ENCODE data around the gene STYK1. TPM values are rescaled to one million over a fixed set of nuclear protein-coding genes. Genes with fewer than 3 reads are reported as not detected.

The STYK1 gene
- total and polyA plus RNA-seq, 10 of the 15 experiments (the other 5 are each of a cell fraction or from before 2014, with no cell fraction given), result 0.62 to 1.2 (median 0.82) TPM; not detected in 1

DNA sequence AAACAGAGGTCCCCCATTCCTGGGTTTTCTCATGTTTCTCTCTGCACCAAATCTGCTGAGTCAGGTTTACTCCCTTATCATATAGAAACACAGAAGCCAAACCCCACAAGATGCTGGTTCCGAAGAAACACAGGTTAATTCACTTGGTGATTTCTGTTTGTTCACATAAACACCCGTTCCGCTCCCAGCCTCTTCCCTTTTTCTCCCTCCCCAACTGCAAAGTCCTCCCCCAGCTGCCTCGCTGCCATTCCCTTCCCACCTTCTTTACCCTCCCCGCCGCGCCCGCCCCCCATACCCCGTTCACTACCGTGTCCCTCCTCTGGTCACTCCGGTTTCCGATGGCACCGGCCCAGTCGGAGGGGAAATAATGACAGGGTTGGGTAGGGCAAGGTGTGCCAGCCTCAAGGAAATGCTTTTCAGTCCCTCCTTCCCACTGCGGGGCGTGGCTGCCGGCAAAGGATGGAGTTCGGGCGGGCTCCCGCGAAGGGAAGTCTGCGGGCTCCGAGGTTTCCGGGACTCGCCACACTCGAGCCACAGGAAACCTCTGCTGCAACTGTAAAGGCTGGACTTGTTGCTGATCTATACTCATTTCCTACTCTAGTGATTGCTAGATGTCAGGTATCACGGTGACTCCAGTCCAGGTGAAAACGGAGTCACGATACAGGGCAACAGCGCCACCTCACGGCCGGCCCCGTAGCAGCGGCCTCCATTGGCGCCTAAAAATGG lies at the start of gene STYK1 (continued):
- TF ChIP-seq KLF5 (IDR thresholded peaks at IDR 0.05; ENCODE audit: partially characterized antibody) (no peak), PML (IDR thresholded peaks at IDR 0.05; ENCODE audit: low read length) (no peak), RB1 (IDR thresholded peaks at IDR 0.05; ENCODE audit: borderline replicate concordance) (peak; percentile 66; the same call in 1 of the 2 replicates), RAD51 (IDR thresholded peaks at IDR 0.05) (no peak), POU2F2 (IDR thresholded peaks at IDR 0.05; ENCODE audit: borderline replicate concordance, low read depth, low read length) (0 out of 3 replicates have a peak, but pooled peaks have one; percentile 19), EED (IDR thresholded peaks at IDR 0.05; ENCODE audit: low read depth) (peak; percentile 63), SREBF2 (IDR thresholded peaks at IDR 0.05; ENCODE audit: low read length) (no peak), YY1 (IDR thresholded peaks at IDR 0.05; ENCODE audit: low read depth, low read length) (peak; percentile 84), MTA3 (IDR thresholded peaks at IDR 0.05; ENCODE audit: borderline replicate concordance, low read length) (no peak), YBX1 (IDR thresholded peaks at IDR 0.05) (no peak), EZH2 (IDR thresholded peaks at IDR 0.05; ENCODE audit: borderline replicate concordance, control insufficient read depth, low read depth, low read length) (no peak), BACH1 (IDR thresholded peaks at IDR 0.05; ENCODE audit: borderline replicate concordance) (peak; percentile 42; the same call in 1 of the 2 replicates), CREB1 (IDR thresholded peaks at IDR 0.05; ENCODE audit: low read depth) (0 out of 2 replicates have a peak, but pooled peaks have one; percentile 37), HCFC1 (IDR thresholded peaks at IDR 0.05; ENCODE audit: low read length) (no peak), RCOR1 (conservative IDR thresholded peaks at IDR 0.05; ENCODE audit: low read depth, low read length) (no peak), SUPT20H (IDR thresholded peaks at IDR 0.05; ENCODE audit: borderline replicate concordance, control insufficient read depth, low read depth, low read length) (no peak), TCF7 (IDR thresholded peaks at IDR 0.05; ENCODE audit: borderline replicate concordance) (no peak), SUZ12 (IDR thresholded peaks at IDR 0.05; ENCODE audit: unreplicated experiment) (no peak), RUNX3 (IDR thresholded peaks at IDR 0.05; ENCODE audit: low read length) (peak; percentile 90), CHD2 (IDR thresholded peaks at IDR 0.05; ENCODE audit: borderline replicate concordance, low read depth, low read length) (no peak)
- TF ChIP-seq, protein P1, sequence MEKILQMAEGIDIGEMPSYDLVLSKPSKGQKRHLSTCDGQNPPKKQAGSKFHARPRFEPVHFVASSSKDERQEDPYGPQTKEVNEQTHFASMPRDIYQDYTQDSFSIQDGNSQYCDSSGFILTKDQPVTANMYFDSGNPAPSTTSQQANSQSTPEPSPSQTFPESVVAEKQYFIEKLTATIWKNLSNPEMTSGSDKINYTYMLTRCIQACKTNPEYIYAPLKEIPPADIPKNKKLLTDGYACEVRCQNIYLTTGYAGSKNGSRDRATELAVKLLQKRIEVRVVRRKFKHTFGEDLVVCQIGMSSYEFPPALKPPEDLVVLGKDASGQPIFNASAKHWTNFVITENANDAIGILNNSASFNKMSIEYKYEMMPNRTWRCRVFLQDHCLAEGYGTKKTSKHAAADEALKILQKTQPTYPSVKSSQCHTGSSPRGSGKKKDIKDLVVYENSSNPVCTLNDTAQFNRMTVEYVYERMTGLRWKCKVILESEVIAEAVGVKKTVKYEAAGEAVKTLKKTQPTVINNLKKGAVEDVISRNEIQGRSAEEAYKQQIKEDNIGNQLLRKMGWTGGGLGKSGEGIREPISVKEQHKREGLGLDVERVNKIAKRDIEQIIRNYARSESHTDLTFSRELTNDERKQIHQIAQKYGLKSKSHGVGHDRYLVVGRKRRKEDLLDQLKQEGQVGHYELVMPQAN (conservative IDR thresholded peaks at IDR 0.05), result no peak
- TF ChIP-seq, protein P2, sequence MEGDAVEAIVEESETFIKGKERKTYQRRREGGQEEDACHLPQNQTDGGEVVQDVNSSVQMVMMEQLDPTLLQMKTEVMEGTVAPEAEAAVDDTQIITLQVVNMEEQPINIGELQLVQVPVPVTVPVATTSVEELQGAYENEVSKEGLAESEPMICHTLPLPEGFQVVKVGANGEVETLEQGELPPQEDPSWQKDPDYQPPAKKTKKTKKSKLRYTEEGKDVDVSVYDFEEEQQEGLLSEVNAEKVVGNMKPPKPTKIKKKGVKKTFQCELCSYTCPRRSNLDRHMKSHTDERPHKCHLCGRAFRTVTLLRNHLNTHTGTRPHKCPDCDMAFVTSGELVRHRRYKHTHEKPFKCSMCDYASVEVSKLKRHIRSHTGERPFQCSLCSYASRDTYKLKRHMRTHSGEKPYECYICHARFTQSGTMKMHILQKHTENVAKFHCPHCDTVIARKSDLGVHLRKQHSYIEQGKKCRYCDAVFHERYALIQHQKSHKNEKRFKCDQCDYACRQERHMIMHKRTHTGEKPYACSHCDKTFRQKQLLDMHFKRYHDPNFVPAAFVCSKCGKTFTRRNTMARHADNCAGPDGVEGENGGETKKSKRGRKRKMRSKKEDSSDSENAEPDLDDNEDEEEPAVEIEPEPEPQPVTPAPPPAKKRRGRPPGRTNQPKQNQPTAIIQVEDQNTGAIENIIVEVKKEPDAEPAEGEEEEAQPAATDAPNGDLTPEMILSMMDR (IDR thresholded peaks at IDR 0.05 in 2 of 3, conservative IDR thresholded peaks at IDR 0.05 in 1 of 3; ENCODE audit: control insufficient read depth in 2 of 3, extremely low read depth in 1 of 3, insufficient read depth in 1 of 3, low read depth in 3 of 3, low read length in 3 of 3), result peak; percentile 81 to 87 (median 83)
- TF ChIP-seq, protein P3, sequence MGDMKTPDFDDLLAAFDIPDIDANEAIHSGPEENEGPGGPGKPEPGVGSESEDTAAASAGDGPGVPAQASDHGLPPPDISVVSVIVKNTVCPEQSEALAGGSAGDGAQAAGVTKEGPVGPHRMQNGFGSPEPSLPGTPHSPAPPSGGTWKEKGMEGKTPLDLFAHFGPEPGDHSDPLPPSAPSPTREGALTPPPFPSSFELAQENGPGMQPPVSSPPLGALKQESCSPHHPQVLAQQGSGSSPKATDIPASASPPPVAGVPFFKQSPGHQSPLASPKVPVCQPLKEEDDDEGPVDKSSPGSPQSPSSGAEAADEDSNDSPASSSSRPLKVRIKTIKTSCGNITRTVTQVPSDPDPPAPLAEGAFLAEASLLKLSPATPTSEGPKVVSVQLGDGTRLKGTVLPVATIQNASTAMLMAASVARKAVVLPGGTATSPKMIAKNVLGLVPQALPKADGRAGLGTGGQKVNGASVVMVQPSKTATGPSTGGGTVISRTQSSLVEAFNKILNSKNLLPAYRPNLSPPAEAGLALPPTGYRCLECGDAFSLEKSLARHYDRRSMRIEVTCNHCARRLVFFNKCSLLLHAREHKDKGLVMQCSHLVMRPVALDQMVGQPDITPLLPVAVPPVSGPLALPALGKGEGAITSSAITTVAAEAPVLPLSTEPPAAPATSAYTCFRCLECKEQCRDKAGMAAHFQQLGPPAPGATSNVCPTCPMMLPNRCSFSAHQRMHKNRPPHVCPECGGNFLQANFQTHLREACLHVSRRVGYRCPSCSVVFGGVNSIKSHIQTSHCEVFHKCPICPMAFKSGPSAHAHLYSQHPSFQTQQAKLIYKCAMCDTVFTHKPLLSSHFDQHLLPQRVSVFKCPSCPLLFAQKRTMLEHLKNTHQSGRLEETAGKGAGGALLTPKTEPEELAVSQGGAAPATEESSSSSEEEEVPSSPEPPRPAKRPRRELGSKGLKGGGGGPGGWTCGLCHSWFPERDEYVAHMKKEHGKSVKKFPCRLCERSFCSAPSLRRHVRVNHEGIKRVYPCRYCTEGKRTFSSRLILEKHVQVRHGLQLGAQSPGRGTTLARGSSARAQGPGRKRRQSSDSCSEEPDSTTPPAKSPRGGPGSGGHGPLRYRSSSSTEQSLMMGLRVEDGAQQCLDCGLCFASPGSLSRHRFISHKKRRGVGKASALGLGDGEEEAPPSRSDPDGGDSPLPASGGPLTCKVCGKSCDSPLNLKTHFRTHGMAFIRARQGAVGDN (IDR thresholded peaks at IDR 0.05), result no peak

All from GM12878 (cell line).